Measurements from ENCODE around the gene GPR37L1. TPM values are rescaled to one million over a fixed set of nuclear protein-coding genes. Genes with fewer than 3 reads are reported as not detected.

The GPR37L1 gene
- total and polyA plus RNA-seq, 2 of the 4 experiments (the other 2 are of a cell fraction) = 0.02 TPM; not detected in 1

- Histone ChIP-seq H3K9me3 (ENCODE audit: control insufficient read depth, insufficient read depth, low read length) (no peaks in the 10 kb centered on the region), H4K8ac (ENCODE audit: low read depth in 2 of 2, low read length in 2 of 2) (no peak overlapping the region), H2BK20ac (ENCODE audit: low read depth, low read length) (no peak overlapping the region), H3K79me1 (ENCODE audit: low read depth in 1 of 2, low read length in 2 of 2) (no peaks in the 10 kb centered on the region), H3K27me3 (ENCODE audit: control insufficient read depth, insufficient read depth, low read length) (no peaks in the 10 kb centered on the region), H3K4ac (ENCODE audit: low read depth, low read length) (no peak overlapping the region), H3K4me1 (ENCODE audit: control insufficient read depth, insufficient read depth, low read length) (peaks cover 8% of the 10 kb centered on the region), H2AK9ac (replicated peaks; ENCODE audit: low read depth, low read length, poor library complexity) (no peak overlapping the region), H2AFZ (replicated peaks; ENCODE audit: low read length, poor library complexity) (no peak overlapping the region), H4K20me1 (ENCODE audit: insufficient read depth, low read length) (no peaks in the 10 kb centered on the region), H3K4me3 (ENCODE audit: insufficient read depth, low read depth, low read length) (no peak overlapping the region), H3K4me2 (ENCODE audit: low read depth, low read length) (no peak overlapping the region), H3K14ac (replicated peaks; ENCODE audit: low read depth, low read length) (no peak overlapping the region; the same call in 1 of the 2 replicates), H3K23ac (ENCODE audit: low read depth, low read length) (no peak overlapping the region), H3K56ac (ENCODE audit: extremely low read depth, insufficient read depth, low read length) (no peak overlapping the region), H3K36me3 (ENCODE audit: control insufficient read depth, insufficient read depth, low read length) (no peaks in the 10 kb centered on the region), H4K5ac (ENCODE audit: low read depth, low read length) (no peak overlapping the region), H3K18ac (ENCODE audit: low read depth, low read length) (no peak overlapping the region), H2BK120ac (ENCODE audit: low read depth, low read length) (no peak overlapping the region), H4K91ac (ENCODE audit: insufficient read depth, low read depth, low read length) (no peak overlapping the region), H3K27ac (ENCODE audit: insufficient read depth, low read length) (no peak overlapping the region), H3K9ac (ENCODE audit: low read depth, low read length) (no peak overlapping the region), H3K9me1 (ENCODE audit: insufficient read depth, low read length) (peaks cover 17% of the 10 kb centered on the region), H2AK5ac (ENCODE audit: low read depth, low read length) (no peak overlapping the region), H2BK15ac (ENCODE audit: low read depth, low read length) (no peak overlapping the region), H2BK5ac (ENCODE audit: low read depth, low read length, poor library complexity, severe bottlenecking) (no peak overlapping the region)
- ChIA-PET CTCF (interaction anchor here (0.7 kb wide), 1 partner anchor 49 kb away, joined by 10 read pairs; no protein-coding TSS in a partner anchor), POLR2A (ENCODE audit: unreplicated experiment) (no interaction called here)
- intact Hi-C loops (cut with micrococcal nuclease) = no loop called here
- dilution Hi-C loops (cut with HindIII; ENCODE audit: low sequenced_read_pairs, unreplicated experiment) = no loop called here
- in situ Hi-C loops (cut with MboI; ENCODE audit: low sequenced_read_pairs) = no loop called here
- TF ChIP-seq BHLHE40 (IDR thresholded peaks at IDR 0.05; ENCODE audit: low read depth, low read length) (no peak), CTCF (conservative IDR thresholded peaks at IDR 0.05; ENCODE audit: low read depth, low read length) (no peak), CHD1 (IDR thresholded peaks at IDR 0.05; ENCODE audit: low read depth, low read length) (no peak), NFE2L2 (IDR thresholded peaks at IDR 0.05; ENCODE audit: low read depth, low read length) (no peak), MAFK (IDR thresholded peaks at IDR 0.05; ENCODE audit: low read depth, low read length) (no peak)
- TF ChIP-seq, protein P1, sequence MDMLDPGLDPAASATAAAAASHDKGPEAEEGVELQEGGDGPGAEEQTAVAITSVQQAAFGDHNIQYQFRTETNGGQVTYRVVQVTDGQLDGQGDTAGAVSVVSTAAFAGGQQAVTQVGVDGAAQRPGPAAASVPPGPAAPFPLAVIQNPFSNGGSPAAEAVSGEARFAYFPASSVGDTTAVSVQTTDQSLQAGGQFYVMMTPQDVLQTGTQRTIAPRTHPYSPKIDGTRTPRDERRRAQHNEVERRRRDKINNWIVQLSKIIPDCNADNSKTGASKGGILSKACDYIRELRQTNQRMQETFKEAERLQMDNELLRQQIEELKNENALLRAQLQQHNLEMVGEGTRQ (IDR thresholded peaks at IDR 0.05; ENCODE audit: low read depth, low read length) = no peak
- DNase-seq (no peak), ATAC-seq (ENCODE audit: low read depth) (no peak)
- WGBS, 2 experiments (ENCODE audit: extremely low coverage in 2 of 2, insufficient read length in 1 of 2) = 95% methylated on average over 4 of the region's 9 CpGs; no CpG with 5 or more reads in 1 of the 2 experiments
- no TSS peak for BruUV-seq (replicated peaks)
Measured at GRCh38 chr1:202073206-202073605, 49.5 kb upstream of the GPR37L1 start.

Data from IMR-90 (cell line).